ENCODE data around the gene CTTNBP2NL.

- TF ChIP-seq POLR2A (IDR thresholded peaks at IDR 0.05; ENCODE audit: low read length), result no peak
- TF ChIP-seq GATA1 (IDR thresholded peaks at IDR 0.05; ENCODE audit: low read depth, low read length), result no peak
Observed at GRCh38 chr1:112457955-112458354, 61.9 kb downstream of the CTTNBP2NL start.

Data from erythroblast (primary cell).